Activated naive CD8-positive, alpha-beta T cell treated with anti-CD3 and anti-CD28 coated beads, Interleukin-2, amount 50 U/mL, for 24 hours (primary cell): ENCODE measurements around the gene CCK.
A peak's percentile ranks its signal among the peaks of the same experiment; 100 is the strongest.

Experiments
- ATAC-seq: fragments of 150-1000 bp; cut with Tn5 transposase; one replicate; pipeline ENCODE4 v1.10.0; 2021
- DNase-seq: peaks from one replicate; pipeline ENCODE4 v3.0.0; 2021
- H3K27ac Mint-ChIP-seq: one replicate; pipeline ENCODE4 v1.8.0; 2021; ENCODE audit warnings: mild to moderate bottlenecking, mixed read lengths
- H3K27me3 Mint-ChIP-seq: one replicate; pipeline ENCODE4 v1.8.0; 2021; ENCODE audit warnings: mixed read lengths
- H3K36me3 Mint-ChIP-seq: one replicate; pipeline ENCODE4 v1.8.0; 2021; ENCODE audit warnings: low read depth, mixed read lengths
- H3K4me1 Mint-ChIP-seq: one replicate; pipeline ENCODE4 v1.8.0; 2021; ENCODE audit warnings: mixed read lengths
- H3K4me3 Mint-ChIP-seq: one replicate; pipeline ENCODE4 v1.8.0; 2021; ENCODE audit warnings: mild to moderate bottlenecking, moderate library complexity, mixed read lengths
- H3K9me3 Mint-ChIP-seq: one replicate; pipeline ENCODE4 v1.8.0; 2021; ENCODE audit warnings: mixed read lengths

The CCK gene

DNA sequence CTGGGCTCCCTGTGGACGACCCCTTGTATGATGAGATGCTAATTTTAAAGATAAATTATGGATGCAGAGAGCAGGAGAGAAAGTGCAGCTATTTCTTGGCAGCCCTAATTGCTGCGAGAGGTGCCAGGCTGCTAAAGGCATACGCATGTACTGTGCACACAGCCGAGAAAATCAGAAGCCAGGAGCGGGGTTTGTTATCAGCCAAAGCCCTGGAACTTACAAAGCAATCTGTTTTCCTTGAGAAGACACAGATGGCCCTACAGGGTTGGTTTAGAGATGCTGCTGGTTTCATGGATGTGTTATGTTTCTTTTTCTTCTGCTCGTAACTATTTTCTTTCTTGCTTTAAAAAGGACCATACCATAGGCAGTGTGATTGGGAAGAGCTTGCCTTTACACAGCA is 11.7 kb upstream of the CCK start:
- ATAC-seq (no peak), DNase-seq (no peak)
- Mint-ChIP-seq H3K9me3 (peaks cover 17% of the 10 kb centered on the region), H3K27me3 (no peaks in the 10 kb centered on the region), H3K27ac (no peak overlapping the region), H3K36me3 (no peaks in the 10 kb centered on the region), H3K4me1 (peaks cover 3% of the 10 kb centered on the region), H3K4me3 (no peak overlapping the region)

GRCh38 chr3:42276141-42277132 is 10.5 kb upstream of the CCK start:
- peaks cover 26% of the 10 kb centered on the region for H3K9me3 Mint-ChIP-seq
- H3K4me1 Mint-ChIP-seq, result peaks cover 3% of the 10 kb centered on the region
- H3K27ac Mint-ChIP-seq, result no peak overlapping the region
- no peaks in the 10 kb centered on the region for H3K36me3 Mint-ChIP-seq
- DNase-seq (no peak), ATAC-seq (no peak)
- H3K4me3 Mint-ChIP-seq, result no peak overlapping the region
- peaks cover 2% of the 10 kb centered on the region for H3K27me3 Mint-ChIP-seq

- ATAC-seq, result no peak
These were observed 9.2 kb upstream of the CCK start for GRCh38 chr3:42275217-42275616.

DNA sequence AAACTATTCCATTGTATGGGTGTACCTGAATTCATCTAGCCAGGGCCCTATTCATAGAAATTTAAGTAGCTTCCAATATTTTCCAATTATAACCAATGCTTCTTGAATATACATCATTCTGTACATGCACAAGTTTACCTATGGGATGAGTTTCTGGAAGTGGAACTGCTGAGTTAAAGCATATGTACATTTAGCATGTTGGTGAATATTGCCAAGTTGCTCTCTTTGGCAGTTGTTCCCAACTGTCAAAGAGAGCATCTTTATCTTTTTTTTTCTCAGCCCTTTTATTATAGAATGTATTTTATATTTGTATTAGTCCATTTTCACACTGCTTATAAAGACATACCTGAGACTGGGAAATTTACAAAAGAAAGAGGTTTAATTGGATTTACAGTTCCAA is 8.3 kb upstream of the CCK start:
- H3K4me1 Mint-ChIP-seq, result peaks cover 3% of the 10 kb centered on the region
- H3K9me3 Mint-ChIP-seq, result peaks cover 12% of the 10 kb centered on the region
- H3K27me3 Mint-ChIP-seq, result peaks cover 4% of the 10 kb centered on the region
- ATAC-seq (no peak), DNase-seq (no peak)
- H3K4me3 Mint-ChIP-seq, result no peak overlapping the region
- H3K27ac Mint-ChIP-seq, result no peak overlapping the region
- H3K36me3 Mint-ChIP-seq, result no peaks in the 10 kb centered on the region

More at GRCh38 chr3:42275217-42275616, 9.2 kb upstream of the CCK start:
- Mint-ChIP-seq H3K27me3 (peaks cover 2% of the 10 kb centered on the region), H3K36me3 (no peaks in the 10 kb centered on the region), H3K27ac (no peak overlapping the region), H3K9me3 (peaks cover 19% of the 10 kb centered on the region), H3K4me3 (no peak overlapping the region), H3K4me1 (peaks cover 3% of the 10 kb centered on the region)
- DNase-seq, result no peak

DNA sequence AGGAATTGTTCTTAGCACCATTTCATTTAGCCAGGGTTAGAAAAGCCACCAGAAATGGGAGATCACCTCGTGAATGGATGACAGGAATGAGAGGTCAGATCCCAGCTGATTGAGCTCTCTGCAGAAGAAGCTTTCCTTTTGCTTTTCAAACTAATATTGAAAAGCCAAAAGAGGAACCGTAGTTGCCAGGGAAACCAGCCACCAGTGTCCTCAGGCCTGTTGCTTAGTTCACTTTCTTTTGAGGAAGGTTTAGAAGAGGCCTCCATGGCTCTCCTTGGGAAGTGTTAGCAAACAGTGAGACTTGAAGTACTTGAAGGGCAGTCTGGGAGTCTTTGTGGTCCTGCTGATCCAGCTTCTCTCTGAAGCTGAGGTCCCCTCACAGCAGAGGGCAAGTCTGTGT is 7.4 kb upstream of the CCK start:
- no peak overlapping the region for H3K4me3 Mint-ChIP-seq
- DNase-seq (no peak), ATAC-seq (no peak)
- H3K27me3 Mint-ChIP-seq, result peaks cover 4% of the 10 kb centered on the region
- no peak overlapping the region for H3K27ac Mint-ChIP-seq
- peaks cover 3% of the 10 kb centered on the region for H3K4me1 Mint-ChIP-seq
- no peaks in the 10 kb centered on the region for H3K36me3 Mint-ChIP-seq
- H3K9me3 Mint-ChIP-seq, result peaks cover 8% of the 10 kb centered on the region

DNA sequence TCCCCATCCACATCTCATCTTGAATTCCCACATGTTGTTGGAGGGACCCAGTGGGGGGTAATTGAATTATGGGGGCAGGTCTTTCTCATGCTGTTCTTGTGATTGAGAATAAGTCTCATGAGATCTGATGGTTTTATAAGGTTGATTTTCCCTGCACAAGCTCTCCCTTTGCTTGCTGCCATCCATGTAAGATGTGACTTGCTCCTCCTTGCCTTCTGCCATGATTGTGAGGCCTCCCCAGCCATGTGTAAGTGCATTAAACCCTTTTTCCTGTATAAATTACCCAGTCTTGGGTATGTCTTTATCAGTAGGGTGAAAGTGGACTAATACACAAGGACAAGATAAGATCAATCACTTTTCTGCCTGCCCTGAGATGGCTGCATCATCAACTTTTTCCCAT is 5.8 kb upstream of the CCK start:
- Mint-ChIP-seq H3K27me3 (peaks cover 16% of the 10 kb centered on the region), H3K4me1 (peaks cover 3% of the 10 kb centered on the region), H3K27ac (no peak overlapping the region), H3K9me3 (peaks cover 8% of the 10 kb centered on the region), H3K4me3 (no peak overlapping the region), H3K36me3 (no peaks in the 10 kb centered on the region)
- DNase-seq, result no peak
- ATAC-seq, result no peak

DNA sequence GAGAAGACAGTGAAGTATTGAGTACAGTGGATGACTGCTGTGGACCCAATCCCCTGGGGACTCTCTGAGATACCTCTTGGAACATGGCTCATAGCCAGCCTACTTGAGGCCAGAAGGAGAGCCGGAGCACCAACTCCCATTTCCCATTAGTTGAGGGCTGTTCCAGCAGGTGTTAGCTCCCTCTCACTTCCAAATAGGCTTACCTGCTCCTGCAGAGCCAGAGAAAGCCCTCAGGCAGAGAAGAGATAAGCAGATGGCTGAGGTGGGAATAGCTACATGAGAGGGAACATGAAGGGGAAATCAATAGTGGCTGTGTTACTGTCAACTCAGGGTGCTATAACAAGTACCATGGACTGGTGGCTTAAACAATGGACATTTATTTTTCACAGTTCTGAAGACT is 4.6 kb upstream of the CCK start:
- Mint-ChIP-seq H3K4me3 (no peak overlapping the region), H3K27ac (no peak overlapping the region), H3K27me3 (peaks cover 25% of the 10 kb centered on the region), H3K36me3 (no peaks in the 10 kb centered on the region), H3K4me1 (no peaks in the 10 kb centered on the region), H3K9me3 (peaks cover 8% of the 10 kb centered on the region)
- DNase-seq, result no peak
- ATAC-seq, result no peak

GRCh38 chr3:42269647-42270046 is 3.7 kb upstream of the CCK start:
- DNase-seq (no peak), ATAC-seq (no peak)
- no peak overlapping the region for H3K4me3 Mint-ChIP-seq
- H3K36me3 Mint-ChIP-seq, result no peaks in the 10 kb centered on the region
- H3K4me1 Mint-ChIP-seq, result peaks cover under 1% of the 10 kb centered on the region
- no peak overlapping the region for H3K27ac Mint-ChIP-seq
- peaks cover 8% of the 10 kb centered on the region for H3K9me3 Mint-ChIP-seq
- peaks cover 32% of the 10 kb centered on the region for H3K27me3 Mint-ChIP-seq

DNA sequence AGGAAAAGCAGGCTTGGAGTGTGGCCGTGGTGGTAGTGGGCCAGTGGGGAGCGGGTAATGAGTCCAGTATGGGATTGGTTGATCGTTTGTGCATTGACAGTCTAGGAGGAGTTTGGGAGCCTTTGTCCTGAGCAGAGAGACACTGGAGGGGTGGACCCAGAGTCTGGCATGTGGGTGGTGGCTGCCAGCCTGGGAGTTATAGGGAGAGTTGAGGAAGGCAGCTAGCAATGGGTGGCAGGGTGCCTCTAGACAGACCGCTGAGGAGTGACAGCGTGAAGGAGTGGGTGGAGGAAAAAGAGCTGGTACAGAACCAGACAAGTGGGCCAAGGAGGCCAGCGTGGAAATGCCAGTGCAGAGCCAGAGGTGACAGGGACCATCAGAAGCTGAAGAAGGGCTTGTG is 1.9 kb upstream of the CCK start:
- H3K4me1 Mint-ChIP-seq, result peaks cover 11% of the 10 kb centered on the region
- ATAC-seq, result no peak
- peaks cover 8% of the 10 kb centered on the region for H3K9me3 Mint-ChIP-seq
- no peak for DNase-seq
- no peak overlapping the region for H3K4me3 Mint-ChIP-seq
- H3K27ac Mint-ChIP-seq, result no peak overlapping the region
- H3K36me3 Mint-ChIP-seq, result no peaks in the 10 kb centered on the region
- peaks cover 47% of the 10 kb centered on the region for H3K27me3 Mint-ChIP-seq

GRCh38 chr3:42265059-42265991 is 660 bp downstream of the CCK start:
- ATAC-seq, result no peak
- no peaks in the 10 kb centered on the region for H3K9me3 Mint-ChIP-seq
- H3K4me1 Mint-ChIP-seq, result peaks cover 11% of the 10 kb centered on the region
- H3K4me3 Mint-ChIP-seq, result no peak overlapping the region
- H3K27me3 Mint-ChIP-seq, result peaks cover 56% of the 10 kb centered on the region
- no peak for DNase-seq
- H3K36me3 Mint-ChIP-seq, result no peaks in the 10 kb centered on the region
- H3K27ac Mint-ChIP-seq, result no peak overlapping the region

DNA sequence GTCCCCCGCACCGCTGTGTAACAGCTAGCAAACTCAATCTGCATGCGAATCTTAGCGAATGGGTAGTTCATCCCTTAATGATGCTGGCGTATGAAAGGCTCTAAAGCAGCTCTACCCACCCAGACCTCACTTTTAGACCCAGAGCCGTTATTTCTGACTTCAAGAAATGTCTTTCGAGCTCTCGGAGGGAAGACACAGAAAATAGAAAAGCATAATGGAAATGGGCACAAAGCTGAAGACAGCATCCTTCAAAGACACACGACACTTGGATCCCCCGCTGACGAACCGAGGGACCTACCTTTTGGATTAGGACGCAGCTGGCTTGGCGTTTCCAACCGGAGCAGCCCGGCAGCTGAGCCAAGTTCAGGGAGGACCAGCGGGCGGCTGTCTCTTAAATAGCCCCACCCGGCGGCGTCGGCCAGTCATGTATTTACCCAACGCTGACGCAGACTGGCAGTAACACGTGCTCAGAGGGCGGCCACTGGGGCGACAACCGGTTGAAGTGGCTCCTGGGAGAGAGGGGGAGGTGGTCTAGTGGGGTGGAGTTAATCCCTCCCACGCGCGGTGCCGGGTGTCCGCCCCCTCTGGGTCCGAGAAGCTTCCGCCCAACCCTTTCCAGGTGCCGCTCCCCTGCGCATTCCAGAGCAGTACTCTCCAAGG is 1.5 kb downstream of the CCK start:
- DNase-seq, result peak; percentile 18
- Mint-ChIP-seq H3K9me3 (no peaks in the 10 kb centered on the region), H3K4me1 (peaks cover 11% of the 10 kb centered on the region), H3K36me3 (no peaks in the 10 kb centered on the region), H3K4me3 (peak overlapping the region; percentile 34), H3K27me3 (peaks cover 61% of the 10 kb centered on the region), H3K27ac (no peak overlapping the region)
- ATAC-seq, result peak; percentile 70

DNA sequence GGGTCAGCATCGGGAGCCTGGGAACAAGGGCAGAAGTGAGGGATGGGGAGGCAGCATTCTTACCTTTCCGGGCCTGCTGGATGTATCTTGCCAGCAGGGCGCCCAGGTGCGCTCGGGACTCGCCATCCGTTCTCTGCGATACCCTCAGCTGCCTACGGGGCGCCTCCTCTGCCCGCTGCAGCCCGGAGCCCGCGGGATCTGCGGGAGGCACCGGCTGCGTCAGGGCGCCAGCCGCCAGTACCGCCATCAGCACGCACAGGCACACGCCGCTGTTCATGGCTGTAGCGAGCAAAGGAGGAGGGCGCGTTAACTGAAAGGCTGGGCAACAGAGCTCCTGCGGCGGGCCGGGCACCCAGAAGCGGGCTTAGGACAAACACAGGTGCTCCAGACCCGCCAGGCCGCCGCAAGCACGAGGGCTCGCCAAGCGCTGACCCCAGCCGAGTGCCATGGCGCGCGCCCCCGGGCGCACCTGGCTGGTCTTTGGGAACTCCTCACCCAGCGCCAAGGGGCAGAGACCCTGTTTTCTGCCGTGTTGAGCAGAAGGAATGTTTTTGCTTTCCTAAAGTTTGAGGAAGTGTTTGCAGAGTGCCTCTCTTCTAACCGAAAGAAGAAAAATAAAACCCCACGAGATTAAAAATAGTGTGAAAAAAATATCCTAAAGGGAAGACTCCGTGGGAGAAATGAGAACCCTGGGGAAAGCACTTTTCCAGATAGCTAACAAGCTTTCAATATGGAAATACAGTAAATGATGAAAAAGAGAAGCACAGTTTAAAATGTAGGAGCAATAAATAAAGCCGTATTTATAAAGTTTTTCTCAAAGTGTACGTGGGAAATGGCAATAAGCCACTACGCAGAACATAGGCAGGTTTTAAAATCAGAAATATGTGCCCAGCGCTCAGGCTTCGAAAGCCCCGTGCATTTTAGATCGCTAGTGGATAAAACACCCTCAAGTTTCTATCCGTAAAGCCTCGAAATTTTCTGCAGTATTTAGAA is 2.3 kb downstream of the CCK start:
- Mint-ChIP-seq H3K27me3 (peaks cover 63% of the 10 kb centered on the region), H3K4me1 (peaks cover 11% of the 10 kb centered on the region), H3K9me3 (no peaks in the 10 kb centered on the region), H3K27ac (no peak overlapping the region), H3K36me3 (no peaks in the 10 kb centered on the region), H3K4me3 (peak overlapping the region; percentile 23)
- DNase-seq (peak; percentile 28), ATAC-seq (peak; percentile 39)

DNA sequence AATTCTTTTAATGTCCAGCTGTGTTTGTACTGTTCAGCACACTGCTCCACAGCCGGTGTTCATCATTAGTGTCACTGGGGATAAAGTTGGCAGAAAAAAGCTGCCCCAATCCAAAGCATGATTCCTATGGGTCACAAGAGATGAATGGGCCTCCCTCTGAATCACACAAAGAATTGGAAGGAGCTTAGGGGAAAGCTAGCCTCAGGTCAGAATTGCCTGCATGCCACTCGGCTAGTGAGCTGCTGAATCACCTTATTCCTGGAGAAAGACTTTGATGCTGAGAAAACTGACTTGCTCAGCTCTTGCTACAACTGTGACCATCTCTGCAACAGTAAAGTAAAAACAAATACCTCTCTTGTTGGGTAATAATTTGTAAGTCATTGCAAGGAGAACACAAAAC is 3.5 kb downstream of the CCK start:
- peaks cover 11% of the 10 kb centered on the region for H3K4me1 Mint-ChIP-seq
- peaks cover 66% of the 10 kb centered on the region for H3K27me3 Mint-ChIP-seq
- no peaks in the 10 kb centered on the region for H3K9me3 Mint-ChIP-seq
- ATAC-seq (no peak), DNase-seq (no peak)
- no peaks in the 10 kb centered on the region for H3K36me3 Mint-ChIP-seq
- no peak overlapping the region for H3K27ac Mint-ChIP-seq
- no peak overlapping the region for H3K4me3 Mint-ChIP-seq
